HepG2 (cell line): ENCODE results near the gene SIX3. TPM values are rescaled to one million over a fixed set of nuclear protein-coding genes. Genes with fewer than 3 reads are reported as not detected.
A peak's percentile ranks its signal among the peaks of the same experiment; 100 is the strongest.

Experiments
- GABPB1 ChIP-seq: IDR thresholded peaks from 2 replicates; pipeline ENCODE4 v1.6.1; 2016; ENCODE audit warnings: mild to moderate bottlenecking, missing genetic modification reagents, moderate library complexity, missing compliant biosample characterization
- GPN1 ChIP-seq: sonication (generic); formaldehyde crosslinking; IDR thresholded peaks from 2 replicates; pipeline ENCODE4 v1.5.1; 2020; ENCODE audit warnings: missing genetic modification reagents, borderline replicate concordance
- MAZ ChIP-seq, 2 experiments: sonication (generic) in 1 of 2; formaldehyde crosslinking in 1 of 2; IDR thresholded peaks; 2 replicates each; pipeline versions ENCODE4 v1.5.0 to v1.6.1; 2012 to 2020; ENCODE audit warnings: low read depth in 2 of 2, mild to moderate bottlenecking in 2 of 2, borderline replicate concordance in 1 of 2, improper control_type of control experiment in 1 of 2, low read length in 1 of 2, missing genetic modification reagents in 1 of 2, moderate library complexity in 1 of 2
- RBAK ChIP-seq: sonication (generic); formaldehyde crosslinking; IDR thresholded peaks from 2 replicates; pipeline ENCODE4 v1.5.1; 2020; ENCODE audit warnings: mild to moderate bottlenecking, missing genetic modification reagents
- SYNCRIP ChIP-seq: fragments of 200-400 bp; formaldehyde crosslinking; IDR thresholded peaks from 2 replicates; pipeline ENCODE4 v1.6.1; 2018; ENCODE audit warnings: mild to moderate bottlenecking, low read depth, low read length; ENCODE audit not compliant: insufficient read depth
- TARDBP ChIP-seq: sonication (generic); formaldehyde crosslinking; IDR thresholded peaks from 2 replicates; pipeline ENCODE4 v1.8.0; 2022; ENCODE audit warnings: mild to moderate bottlenecking, missing genetic modification reagents
- THAP11 ChIP-seq: IDR thresholded peaks from 2 replicates; pipeline ENCODE4 v1.6.1; 2016; ENCODE audit warnings: missing biosample characterization, missing genetic modification reagents
- TOPORS ChIP-seq: sonication (generic); formaldehyde crosslinking; IDR thresholded peaks from 2 replicates; pipeline ENCODE4 v1.8.0; 2023; ENCODE audit warnings: mild to moderate bottlenecking, missing genetic modification reagents
- ZNF451 ChIP-seq: sonication (generic); formaldehyde crosslinking; IDR thresholded peaks from 2 replicates; pipeline ENCODE4 v1.5.0; 2020; ENCODE audit warnings: mild to moderate bottlenecking, missing genetic modification reagents
- ZNF883 ChIP-seq: sonication (generic); formaldehyde crosslinking; IDR thresholded peaks from 2 replicates; pipeline ENCODE4 v1.5.1; 2020; ENCODE audit warnings: mild to moderate bottlenecking, missing genetic modification reagents; ENCODE audit errors: not compliant biosample characterization
- ZSCAN21 ChIP-seq: sonication (generic); formaldehyde crosslinking; IDR thresholded peaks from 2 replicates; pipeline ENCODE4 v1.8.0; 2022; ENCODE audit warnings: mild to moderate bottlenecking, missing genetic modification reagents, moderate library complexity, borderline replicate concordance
- ZSCAN29 ChIP-seq: sonication (generic); formaldehyde crosslinking; conservative IDR thresholded peaks from 2 replicates; pipeline ENCODE4 v1.4.0; 2020; ENCODE audit warnings: mild to moderate bottlenecking, missing genetic modification reagents
- polyA plus RNA-seq, 8 experiments: library from polyadenylated mRNA; depleted of rRNA in 3 of 8; stranded (reverse) in 7 of 8; unstranded in 1 of 8; fragments of >200 nt; fragmentation: Illumina TruSeq in 4 of 8; extraction: Trizol in 4 of 8; gene quantifications; 2 replicates each; pipeline versions ENCODE4 v1.2.1 to v1.2.3, GENCODE V29; 2011 to 2016; ENCODE audit warnings: low read depth in 4 of 8, missing spikeins in 1 of 8, mixed read lengths in 1 of 8; ENCODE audit not compliant: insufficient read depth in 1 of 8
- total RNA-seq, 5 experiments: library from RNA; depleted of rRNA; stranded (reverse); fragments of >200 nt; fragmentation: Illumina TruSeq; extraction: Trizol; gene quantifications; 2 replicates each; pipeline ENCODE4 v1.2.3, GENCODE V29; 2016; ENCODE audit warnings: low read depth in 1 of 5
- TF ChIP-seq, protein P1 (sequence below): sonication (generic); formaldehyde crosslinking; IDR thresholded peaks from 2 replicates; pipeline ENCODE4 v1.4.0; 2020; ENCODE audit warnings: missing genetic modification reagents
- TF ChIP-seq, protein P2 (sequence below): sonication (generic); formaldehyde crosslinking; IDR thresholded peaks from 2 replicates; pipeline ENCODE4 v1.5.1; 2020; ENCODE audit warnings: mild to moderate bottlenecking, moderate library complexity, missing genetic modification reagents
- TF ChIP-seq, protein P3 (sequence below): sonication (generic); formaldehyde crosslinking; IDR thresholded peaks from 2 replicates; pipeline ENCODE4 v1.5.0; 2020; ENCODE audit warnings: mild to moderate bottlenecking, low read depth, missing genetic modification reagents, borderline replicate concordance

The SIX3 gene
- total and polyA plus RNA-seq, 2 of the 13 experiments (the other 11 are each of a cell fraction or from before 2014, with no cell fraction given), result not detected

DNA sequence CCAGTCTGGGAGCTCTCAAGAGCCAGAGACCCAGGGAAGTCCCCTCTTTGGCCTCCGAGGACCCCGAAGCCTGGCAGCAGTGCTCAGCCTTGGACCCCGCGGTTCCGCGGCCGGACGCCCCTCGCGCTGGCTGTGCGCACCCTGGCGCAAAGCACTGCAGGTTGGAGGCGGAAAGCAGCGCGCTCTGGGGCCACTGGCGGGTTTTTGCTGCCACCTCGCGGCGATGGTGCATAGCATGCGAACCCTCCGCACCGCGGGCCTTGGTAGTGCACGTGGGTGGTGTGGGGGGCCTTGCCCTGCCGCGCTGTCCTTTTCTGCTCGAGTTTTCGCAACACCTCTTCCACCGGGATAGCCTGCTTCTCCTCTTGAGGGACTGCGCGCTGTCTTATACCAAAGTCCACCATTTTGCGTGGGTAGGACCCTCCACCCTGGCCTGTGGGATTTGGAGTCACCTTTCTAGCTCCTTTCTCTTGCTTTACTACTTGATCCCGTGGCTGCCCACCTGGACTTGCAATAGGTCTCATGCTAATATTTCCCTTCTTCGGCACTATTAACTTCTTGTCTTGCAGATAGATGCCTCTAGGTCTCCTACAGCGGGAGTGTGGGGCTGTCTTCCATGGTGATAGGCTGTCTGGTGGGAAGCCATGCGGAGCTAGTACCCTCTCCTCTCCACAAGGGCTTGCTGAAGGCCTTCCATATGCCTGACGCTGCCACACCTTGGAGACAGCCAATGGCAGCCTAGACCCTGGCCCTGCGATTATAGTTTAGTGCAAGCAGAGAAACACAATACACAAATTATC lies 14.3 kb downstream of the SIX3 start (continued):
- TF ChIP-seq, protein P1, sequence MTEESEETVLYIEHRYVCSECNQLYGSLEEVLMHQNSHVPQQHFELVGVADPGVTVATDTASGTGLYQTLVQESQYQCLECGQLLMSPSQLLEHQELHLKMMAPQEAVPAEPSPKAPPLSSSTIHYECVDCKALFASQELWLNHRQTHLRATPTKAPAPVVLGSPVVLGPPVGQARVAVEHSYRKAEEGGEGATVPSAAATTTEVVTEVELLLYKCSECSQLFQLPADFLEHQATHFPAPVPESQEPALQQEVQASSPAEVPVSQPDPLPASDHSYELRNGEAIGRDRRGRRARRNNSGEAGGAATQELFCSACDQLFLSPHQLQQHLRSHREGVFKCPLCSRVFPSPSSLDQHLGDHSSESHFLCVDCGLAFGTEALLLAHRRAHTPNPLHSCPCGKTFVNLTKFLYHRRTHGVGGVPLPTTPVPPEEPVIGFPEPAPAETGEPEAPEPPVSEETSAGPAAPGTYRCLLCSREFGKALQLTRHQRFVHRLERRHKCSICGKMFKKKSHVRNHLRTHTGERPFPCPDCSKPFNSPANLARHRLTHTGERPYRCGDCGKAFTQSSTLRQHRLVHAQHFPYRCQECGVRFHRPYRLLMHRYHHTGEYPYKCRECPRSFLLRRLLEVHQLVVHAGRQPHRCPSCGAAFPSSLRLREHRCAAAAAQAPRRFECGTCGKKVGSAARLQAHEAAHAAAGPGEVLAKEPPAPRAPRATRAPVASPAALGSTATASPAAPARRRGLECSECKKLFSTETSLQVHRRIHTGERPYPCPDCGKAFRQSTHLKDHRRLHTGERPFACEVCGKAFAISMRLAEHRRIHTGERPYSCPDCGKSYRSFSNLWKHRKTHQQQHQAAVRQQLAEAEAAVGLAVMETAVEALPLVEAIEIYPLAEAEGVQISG (CRISPR knock-in tag), result peak; percentile 56
- TF ChIP-seq, protein P2, sequence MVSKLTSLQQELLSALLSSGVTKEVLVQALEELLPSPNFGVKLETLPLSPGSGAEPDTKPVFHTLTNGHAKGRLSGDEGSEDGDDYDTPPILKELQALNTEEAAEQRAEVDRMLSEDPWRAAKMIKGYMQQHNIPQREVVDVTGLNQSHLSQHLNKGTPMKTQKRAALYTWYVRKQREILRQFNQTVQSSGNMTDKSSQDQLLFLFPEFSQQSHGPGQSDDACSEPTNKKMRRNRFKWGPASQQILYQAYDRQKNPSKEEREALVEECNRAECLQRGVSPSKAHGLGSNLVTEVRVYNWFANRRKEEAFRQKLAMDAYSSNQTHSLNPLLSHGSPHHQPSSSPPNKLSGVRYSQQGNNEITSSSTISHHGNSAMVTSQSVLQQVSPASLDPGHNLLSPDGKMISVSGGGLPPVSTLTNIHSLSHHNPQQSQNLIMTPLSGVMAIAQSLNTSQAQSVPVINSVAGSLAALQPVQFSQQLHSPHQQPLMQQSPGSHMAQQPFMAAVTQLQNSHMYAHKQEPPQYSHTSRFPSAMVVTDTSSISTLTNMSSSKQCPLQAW (CRISPR knock-in tag), result peak; percentile 34; the same call in 1 of the 2 replicates
- TF ChIP-seq ZNF451 (peak; percentile 65; the same call in 1 of the 2 replicates), ZSCAN29 (CRISPR knock-in tag) (0 out of 2 replicates have a peak, but pooled peaks have one; percentile 30), ZSCAN21 (CRISPR knock-in tag) (peak; percentile 55; the same call in 1 of the 2 replicates), SYNCRIP (no peak), RBAK (CRISPR knock-in tag) (peak; percentile 58; the same call in 1 of the 2 replicates), GPN1 (CRISPR knock-in tag) (peak; percentile 39; the same call in 1 of the 2 replicates), TOPORS (CRISPR knock-in tag) (peak; percentile 67; the same call in 1 of the 2 replicates), THAP11 (CRISPR knock-in tag) (peak; percentile 59), GABPB1 (CRISPR knock-in tag) (peak; percentile 74; the same call in 1 of the 2 replicates), ZNF883 (CRISPR knock-in tag) (peak; percentile 45), TARDBP (CRISPR knock-in tag) (peak; percentile 48; the same call in 1 of the 2 replicates), MAZ (IDR thresholded peaks at IDR 0.05; ENCODE audit: borderline replicate concordance, low read depth, low read length) (0 out of 2 replicates have a peak, but pooled peaks have one; percentile 28), MAZ (CRISPR knock-in tag; IDR thresholded peaks at IDR 0.05; ENCODE audit: low read depth) (peak; percentile 69)
- TF ChIP-seq, protein P3, sequence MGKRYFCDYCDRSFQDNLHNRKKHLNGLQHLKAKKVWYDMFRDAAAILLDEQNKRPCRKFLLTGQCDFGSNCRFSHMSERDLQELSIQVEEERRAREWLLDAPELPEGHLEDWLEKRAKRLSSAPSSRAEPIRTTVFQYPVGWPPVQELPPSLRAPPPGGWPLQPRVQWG, result no peak
